B cell (primary cell): ENCODE measurements around the gene S1PR2. TPM values are rescaled to one million over a fixed set of nuclear protein-coding genes. Genes with fewer than 3 reads are reported as not detected.
"Not testable (repeated sequence)": the region's sequence is repeated elsewhere in the genome, so short reads cannot be mapped to it uniquely, and the experiment has no call there.

Source experiments
- ATAC-seq: fragments of 200-7000 bp; cut with Tn5 transposase; one replicate; pipeline ENCODE4 v1.10.0; 2021; ENCODE audit warnings: low read depth, mild to moderate bottlenecking, moderate number of reproducible peaks, moderate library complexity
- CTCF ChIA-PET: fragments of 350-600 bp; sonication (Branson Sonifier 250); formaldehyde crosslinking; loops from one replicate; lab custom pipeline; 2021; ENCODE audit warnings: antibody characterized with exemption, inconsistent platforms; lab: Charles Lee
- POLR2A ChIA-PET: fragments of 350-600 bp; sonication (Branson Sonifier 250); formaldehyde crosslinking; loops from one replicate; lab custom pipeline; 2021; ENCODE audit warnings: antibody characterized with exemption; lab: Charles Lee
- DNase-seq: peaks from one replicate; pipeline ENCODE4 v3.0.0; 2013
- H2AFZ ChIP-seq: 2 replicates; pipeline ENCODE4 v1.6.1; 2012; ENCODE audit warnings: mild to moderate bottlenecking, low read depth, low read length; ENCODE audit not compliant: insufficient read depth, poor library complexity, severe bottlenecking
- H3K27ac ChIP-seq, 2 donors: 1 replicate in 1 of 2; 2 replicates in 1 of 2; pipeline ENCODE4 v1.5.1; 2012 to 2013; ENCODE audit warnings: low read length in 2 of 2, mild to moderate bottlenecking in 2 of 2, moderate library complexity in 1 of 2
- H3K27me3 ChIP-seq, 4 experiments: fragments of 200-600 bp in 1 of 4; sonication (generic) in 1 of 4; replicated peaks in 1 of 4; 1 replicate in 2 of 4; 2 replicates in 2 of 4; pipeline versions ENCODE4 v1.6.1 to v1.7.0; 2013 to 2016; ENCODE audit warnings: low read length in 3 of 4, mild to moderate bottlenecking in 2 of 4, mixed read lengths in 1 of 4, moderate library complexity in 1 of 4; ENCODE audit not compliant: insufficient read depth in 4 of 4, control insufficient read depth in 3 of 4; ENCODE audit errors: control extremely low read depth in 1 of 4
- H3K36me3 ChIP-seq, 2 experiments: replicated peaks in 1 of 2; 1 replicate in 1 of 2; 2 replicates in 1 of 2; pipeline versions ENCODE4 v1.6.1 to v1.7.1; 2013; ENCODE audit warnings: low read length in 1 of 2; ENCODE audit not compliant: insufficient read depth in 2 of 2, control insufficient read depth in 1 of 2; ENCODE audit errors: control extremely low read depth in 1 of 2, extremely low read depth in 1 of 2
- H3K4me1 ChIP-seq, 2 donors: fragments of 200-600 bp in 1 of 2; sonication (generic) in 1 of 2; 1 replicate in 1 of 2; 2 replicates in 1 of 2; pipeline versions ENCODE4 v1.5.1 to v1.6.1; 2013 to 2017; ENCODE audit warnings: low read length in 2 of 2; ENCODE audit not compliant: control insufficient read depth in 2 of 2, insufficient read depth in 2 of 2
- H3K4me2 ChIP-seq: replicated peaks from 2 replicates; pipeline ENCODE3; 2012; ENCODE audit warnings: mild to moderate bottlenecking, low read depth, low read length; ENCODE audit not compliant: poor library complexity, severe bottlenecking
- H3K4me3 ChIP-seq, 5 experiments: fragments of 200-600 bp in 1 of 5; sonication (generic) in 1 of 5; 1 replicate in 3 of 5; 2 replicates in 2 of 5; pipeline versions ENCODE4 v1.5.1 to v1.7.0; 2011 to 2016; ENCODE audit warnings: low read length in 4 of 5, mild to moderate bottlenecking in 4 of 5, low read depth in 2 of 5, control low read depth in 1 of 5, moderate library complexity in 1 of 5; ENCODE audit not compliant: insufficient read depth in 1 of 5; ENCODE audit errors: control extremely low read depth in 1 of 5, extremely low read depth in 1 of 5
- H3K79me2 ChIP-seq: fragments of 200-600 bp; sonication (generic); one replicate; pipeline ENCODE4 v1.6.0; 2016; ENCODE audit warnings: low read length; ENCODE audit not compliant: control insufficient read depth, insufficient read depth
- H3K9ac ChIP-seq: fragments of 200-600 bp; sonication (generic); 2 replicates; pipeline ENCODE4 v1.6.1; 2017; ENCODE audit warnings: mild to moderate bottlenecking, low read length, moderate library complexity
- H3K9me3 ChIP-seq, 3 donors: one replicate each; pipeline versions ENCODE4 v1.6.1 to v1.7.1; 2013; ENCODE audit warnings: low read length in 2 of 3; ENCODE audit not compliant: control insufficient read depth in 2 of 3, insufficient read depth in 1 of 3; ENCODE audit errors: control extremely low read depth in 1 of 3
- H4K20me1 ChIP-seq: 2 replicates; pipeline ENCODE4 v1.6.0; 2012; ENCODE audit warnings: mild to moderate bottlenecking, low read length; ENCODE audit not compliant: insufficient read depth, control insufficient read depth, poor library complexity, severe bottlenecking
- H3K27ac Mint-ChIP-seq: one replicate; pipeline ENCODE4 v1.8.0; 2021; ENCODE audit warnings: mixed read lengths
- H3K27me3 Mint-ChIP-seq: one replicate; pipeline ENCODE4 v1.8.0; 2021; ENCODE audit warnings: mixed read lengths
- H3K4me1 Mint-ChIP-seq: one replicate; pipeline ENCODE4 v1.8.0; 2021; ENCODE audit warnings: mixed read lengths
- H3K4me3 Mint-ChIP-seq: one replicate; pipeline ENCODE4 v1.8.0; 2021; ENCODE audit warnings: mixed read lengths
- H3K9me3 Mint-ChIP-seq: one replicate; pipeline ENCODE4 v1.8.0; 2022; ENCODE audit warnings: mixed read lengths; ENCODE audit not compliant: insufficient read depth
- CTCF ChIP-seq: fragments of 200-600 bp; IDR thresholded peaks from one replicate; pipeline ENCODE4 v1.8.0; 2022; ENCODE audit warnings: antibody characterized with exemption, mild to moderate bottlenecking
- EZH2 ChIP-seq: IDR thresholded peaks from 2 replicates; pipeline ENCODE4 v1.6.1; 2012; ENCODE audit warnings: borderline replicate concordance, low read depth, mild to moderate bottlenecking, moderate library complexity, low read length; ENCODE audit not compliant: insufficient read depth, poor library complexity, severe bottlenecking
- WGBS: methylation state at CpG from one replicate; pipeline ENCODE4 v1.1.5; 2013; ENCODE audit warnings: missing lambda C conversion rate; ENCODE audit not compliant: insufficient coverage; 5-methylcytosine and 5-hydroxymethylcytosine counted together
- intact Hi-C: fragments of 100-400 bp; cut with micrococcal nuclease; formaldehyde crosslinking; loops from one replicate; pipeline ENCODE4 v1.10.0; 2022
- polyA plus RNA-seq: library from polyadenylated mRNA; depleted of rRNA; stranded (reverse); fragments of >200 nt; gene quantifications from 2 replicates; pipeline ENCODE4 v1.2.3, GENCODE V29; 2012
- total RNA-seq, 2 donors: library from RNA; stranded (reverse); fragments of 120-200 nt in 1 of 2; gene quantifications; 1 replicate in 1 of 2; 2 replicates in 1 of 2; pipeline versions ENCODE4 v1.2.3 to v1.2.4, GENCODE V29; 2013 to 2022

Gene S1PR2
- total and polyA plus RNA-seq, 2 donors (not counting 1 experiment from before 2014, with no cell fraction given) = 1.8 to 4.4 TPM

GRCh38 chr19:10198889-10199644 is 32.1 kb downstream of the S1PR2 start:
- Mint-ChIP-seq H3K4me1 (peaks cover 19% of the 10 kb centered on the region), H3K4me3 (peak overlapping the region; percentile 1)
- not testable (repeated sequence) for H2AFZ ChIP-seq, ATAC-seq, H4K20me1 ChIP-seq, DNase-seq, H3K27me3 ChIP-seq, H3K27ac Mint-ChIP-seq, H3K36me3 ChIP-seq, H3K9ac ChIP-seq, H3K4me2 ChIP-seq, H3K27ac ChIP-seq, H3K4me3 ChIP-seq, H3K9me3 Mint-ChIP-seq, H3K9me3 ChIP-seq, H3K27me3 Mint-ChIP-seq, H3K79me2 ChIP-seq
- ChIA-PET POLR2A (interaction anchor here (0.7 kb wide), 1 partner anchor 13 kb away, joined by 3 read pairs; no protein-coding TSS in a partner anchor), CTCF (interaction anchor here (4.0 kb wide), 1 partner anchor 51 kb away, joined by 20 read pairs; no protein-coding TSS in a partner anchor)
- peaks cover 3 to 10% of the 10 kb centered on the region in 2 donors for H3K4me1 ChIP-seq
- intact Hi-C loops = loop anchor here (10.0 kb wide), 2 partner anchors 114 to 264 kb away; partner anchors contain the start of genes OLFM2 and SHFL
- WGBS = 60% methylated on average over 1 of the region's 11 CpGs

GRCh38 chr19:10195199-10195519 is 36.0 kb downstream of the S1PR2 start:
- TF ChIP-seq EZH2 (no peak), CTCF (no peak)
- WGBS = 0% methylated on average over 1 of the region's 6 CpGs
- POLR2A ChIA-PET = interaction anchor here (0.5 to 1.8 kb wide), 4 partner anchors 55 to 1227 kb away, joined by 3 to 8 read pairs (median 3); partner anchors contain the start of gene TYK2

More at GRCh38 chr19:10195199-10195519, 36.0 kb downstream of the S1PR2 start:
- Histone ChIP-seq H4K20me1 (peaks cover 11% of the 10 kb centered on the region), H3K4me3 (peak overlapping the region in 4 of 5 experiments; percentile 83 to 89 (median 84)), H3K79me2 (peaks cover 31% of the 10 kb centered on the region), H3K27ac (peak overlapping the region in 1 of 2 donors; percentile 15), H2AFZ (peak overlapping the region; percentile 84), H3K9ac (peak overlapping the region; percentile 81), H3K36me3 (no peaks in the 10 kb centered on the region), H3K27me3 (no peaks in the 10 kb centered on the region), H3K4me2 (peak overlapping the region; percentile 91), H3K4me1 (peaks cover 14 to 23% of the 10 kb centered on the region in 2 donors), H3K9me3 (peaks cover 0 to 3% (median 0%) of the 10 kb centered on the region in 3 donors)
- H3K9me3 Mint-ChIP-seq = no peaks in the 10 kb centered on the region
- no peaks in the 10 kb centered on the region for H3K27me3 Mint-ChIP-seq
- H3K27ac Mint-ChIP-seq = peak overlapping the region; percentile 94
- ATAC-seq (no peak), DNase-seq (no peak)
- intact Hi-C loops = loop anchor here (1.0 to 10.0 kb wide), 4 partner anchors 56 to 260 kb away; partner anchors contain the start of genes EIF3G, OLFM2 and SHFL
- CTCF ChIA-PET = interaction anchor here (0.8 to 2.3 kb wide), 11 partner anchors 25 to 264 kb away, joined by 3 to 18 read pairs (median 3); no protein-coding TSS in a partner anchor
- H3K4me3 Mint-ChIP-seq = peak overlapping the region; percentile 97
- peaks cover 34% of the 10 kb centered on the region for H3K4me1 Mint-ChIP-seq
